RWPE1 (cell line): Measurements from ENCODE around the gene SULT6B1.
"Not testable (repeated sequence)": the region's sequence is repeated elsewhere in the genome, so short reads cannot be mapped to it uniquely, and the experiment has no call there.

Experiments
- CTCF ChIA-PET: fragments of 350-600 bp; sonication (Branson Sonifier 250); formaldehyde crosslinking; extraction: SDS; loops from one replicate; lab custom pipeline; 2021; lab: Yijun Ruan, JAX
- POLR2A ChIA-PET: fragments of 400-600 bp; formaldehyde crosslinking; extraction: SDS; loops from one replicate; lab custom pipeline; 2020; ENCODE audit warnings: antibody characterized with exemption; ENCODE audit not compliant: low non-redundant PET; lab: Yijun Ruan, JAX
- DNase-seq: peaks from one replicate; pipeline ENCODE4 v3.0.0; 2012; ENCODE audit warnings: low spot score
- H3K27ac ChIP-seq: fragments of 450-650 bp; 2 replicates; pipeline ENCODE4 v1.5.1; 2017
- TF ChIP-seq, protein P1 (sequence below): fragments of 450-650 bp; conservative IDR thresholded peaks from 2 replicates; pipeline ENCODE4 v1.5.1; 2017; ENCODE audit warnings: low read depth, mild to moderate bottlenecking

SULT6B1 gene

DNA sequence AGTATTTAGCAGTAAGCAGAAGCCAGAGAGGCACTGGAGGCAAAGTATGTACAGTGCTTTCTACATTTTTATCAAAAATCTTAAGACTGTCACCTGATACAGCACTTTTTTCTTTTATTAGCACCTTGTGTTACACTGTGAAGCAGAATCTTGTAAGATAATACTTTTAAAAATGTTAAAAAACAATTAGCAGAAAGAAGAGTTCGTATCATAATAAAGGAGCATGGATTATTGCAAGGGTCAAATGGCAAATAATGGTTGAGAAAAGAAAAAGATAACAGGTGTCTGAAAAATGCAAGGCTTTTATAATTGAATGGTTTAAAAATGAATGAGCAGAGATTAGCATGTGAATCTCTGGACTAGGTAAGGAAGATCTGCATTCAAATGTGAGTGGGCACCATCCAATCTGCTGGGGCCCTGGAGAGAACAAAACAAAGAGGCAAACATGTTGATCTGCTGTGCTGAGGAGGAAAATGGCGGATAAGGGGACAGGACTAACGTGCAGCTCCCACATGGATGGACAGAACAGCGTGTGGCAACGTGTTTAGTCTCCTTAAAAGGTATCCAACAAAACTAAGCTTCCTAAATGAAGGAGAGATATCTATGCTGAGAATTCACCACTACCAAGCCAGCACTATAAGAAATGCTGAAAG, 17.3 kb upstream of the SULT6B1 start:
- POLR2A ChIA-PET, result no interaction called here
- H3K27ac ChIP-seq, result no peak overlapping the region
- DNase-seq, result no peak
- CTCF ChIA-PET, result no interaction called here
- TF ChIP-seq, protein P1, sequence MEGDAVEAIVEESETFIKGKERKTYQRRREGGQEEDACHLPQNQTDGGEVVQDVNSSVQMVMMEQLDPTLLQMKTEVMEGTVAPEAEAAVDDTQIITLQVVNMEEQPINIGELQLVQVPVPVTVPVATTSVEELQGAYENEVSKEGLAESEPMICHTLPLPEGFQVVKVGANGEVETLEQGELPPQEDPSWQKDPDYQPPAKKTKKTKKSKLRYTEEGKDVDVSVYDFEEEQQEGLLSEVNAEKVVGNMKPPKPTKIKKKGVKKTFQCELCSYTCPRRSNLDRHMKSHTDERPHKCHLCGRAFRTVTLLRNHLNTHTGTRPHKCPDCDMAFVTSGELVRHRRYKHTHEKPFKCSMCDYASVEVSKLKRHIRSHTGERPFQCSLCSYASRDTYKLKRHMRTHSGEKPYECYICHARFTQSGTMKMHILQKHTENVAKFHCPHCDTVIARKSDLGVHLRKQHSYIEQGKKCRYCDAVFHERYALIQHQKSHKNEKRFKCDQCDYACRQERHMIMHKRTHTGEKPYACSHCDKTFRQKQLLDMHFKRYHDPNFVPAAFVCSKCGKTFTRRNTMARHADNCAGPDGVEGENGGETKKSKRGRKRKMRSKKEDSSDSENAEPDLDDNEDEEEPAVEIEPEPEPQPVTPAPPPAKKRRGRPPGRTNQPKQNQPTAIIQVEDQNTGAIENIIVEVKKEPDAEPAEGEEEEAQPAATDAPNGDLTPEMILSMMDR, result no peak

DNA sequence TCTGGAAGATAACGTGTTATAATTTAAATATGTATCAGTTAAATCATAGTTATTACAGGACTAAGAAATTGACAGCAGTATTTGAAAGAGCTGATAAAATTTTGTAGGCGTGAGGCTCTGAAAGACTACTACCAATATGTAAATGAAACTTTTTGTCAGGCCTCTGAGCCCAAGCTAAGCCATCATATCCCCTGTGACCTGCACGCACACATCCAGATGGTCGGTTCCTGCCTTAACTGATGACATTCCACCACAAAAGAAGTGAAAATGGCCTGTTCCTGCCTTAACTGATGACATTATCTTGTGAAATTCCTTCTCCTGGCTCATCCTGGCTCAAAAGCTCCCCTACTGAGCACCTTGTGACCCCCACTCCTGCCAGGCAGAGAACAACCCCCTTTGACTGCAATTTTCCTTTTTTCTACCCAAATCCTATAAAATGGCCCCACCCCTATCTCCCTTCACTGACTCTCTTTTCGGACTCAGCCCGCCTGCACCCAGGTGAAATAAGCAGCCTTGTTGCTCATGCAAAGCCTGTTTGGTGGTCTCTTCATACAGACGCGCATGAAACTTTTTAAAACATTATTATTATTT, 16.7 kb upstream of the SULT6B1 start:
- POLR2A ChIA-PET, result interaction anchor here (0.6 kb wide), 1 partner anchor 12 kb away, joined by 6 read pairs; no protein-coding TSS in a partner anchor
- H3K27ac ChIP-seq, DNase-seq, CTCF ChIA-PET: not testable (repeated sequence)

DNA sequence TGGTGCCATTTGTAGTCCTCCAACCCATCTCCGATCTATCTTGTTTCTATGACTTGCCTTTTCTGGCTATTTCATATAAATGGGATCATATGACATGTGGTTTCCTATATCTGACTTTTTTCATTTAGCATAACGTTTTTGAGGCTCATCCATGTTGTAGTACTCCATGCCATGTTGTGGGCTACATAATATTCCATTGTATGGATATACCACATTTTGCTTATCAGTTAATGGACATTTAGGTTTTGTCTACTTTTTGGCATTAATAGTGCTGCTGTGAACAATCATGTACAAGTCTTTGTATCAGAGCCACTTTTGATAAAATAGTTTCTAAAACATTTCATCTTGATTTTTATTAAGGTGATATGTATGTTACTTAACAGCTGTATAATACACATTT, 15.2 kb upstream of the SULT6B1 start:
- H3K27ac ChIP-seq, result no peak overlapping the region
- ChIA-PET POLR2A (no interaction called here), CTCF (interaction anchor here (0.7 kb wide), 1 partner anchor 428 kb away, joined by 5 read pairs; no protein-coding TSS in a partner anchor)
- DNase-seq, result no peak
- TF ChIP-seq, protein P1, result no peak

DNA sequence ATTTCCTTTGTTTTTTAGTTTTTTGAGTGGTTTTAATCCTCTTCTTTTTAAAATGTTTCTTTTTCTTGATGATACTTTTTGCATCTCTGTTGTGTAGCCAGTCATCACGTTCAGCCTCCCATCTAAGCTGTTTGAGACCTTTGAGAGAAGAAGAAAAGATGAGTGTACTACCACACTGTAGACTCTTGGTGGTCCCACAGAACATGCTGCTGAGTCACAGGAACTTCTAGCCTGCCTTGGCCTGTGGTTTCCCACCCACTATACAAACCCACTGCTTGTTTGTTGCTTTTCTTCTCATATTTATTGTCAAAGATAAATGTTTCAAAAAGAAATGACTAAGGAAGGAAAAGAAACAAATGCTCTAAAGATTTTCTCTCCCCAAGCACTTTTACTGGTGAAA, 13.3 kb upstream of the SULT6B1 start:
- ChIA-PET POLR2A (no interaction called here), CTCF (no interaction called here)

DNA sequence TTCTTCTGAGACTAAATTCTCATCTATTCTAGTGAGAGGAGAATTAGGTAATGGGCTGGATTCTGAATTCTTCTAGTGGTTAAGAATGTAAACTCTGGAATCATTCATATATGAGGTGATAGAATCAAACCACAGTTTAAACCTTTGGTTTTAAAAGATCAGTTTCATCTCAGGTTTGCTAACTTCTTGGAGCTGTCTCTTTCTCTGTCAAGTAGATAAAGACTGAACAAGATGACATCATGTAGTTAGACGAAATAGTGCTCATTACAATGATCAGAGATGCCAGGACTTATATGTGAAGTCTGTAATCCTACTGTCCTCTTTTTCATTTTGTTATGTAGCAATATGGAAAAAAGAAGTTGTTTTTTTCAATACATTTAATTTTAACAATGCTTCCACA, 12.7 kb upstream of the SULT6B1 start:
- no peak for DNase-seq
- ChIA-PET POLR2A (no interaction called here), CTCF (no interaction called here)
- TF ChIP-seq, protein P1, result no peak
- no peak overlapping the region for H3K27ac ChIP-seq

More for the DNA sequence above, 13.3 kb upstream of the SULT6B1 start:
- TF ChIP-seq, protein P1, result no peak
- H3K27ac ChIP-seq, result no peak overlapping the region
- DNase-seq, result no peak

DNA sequence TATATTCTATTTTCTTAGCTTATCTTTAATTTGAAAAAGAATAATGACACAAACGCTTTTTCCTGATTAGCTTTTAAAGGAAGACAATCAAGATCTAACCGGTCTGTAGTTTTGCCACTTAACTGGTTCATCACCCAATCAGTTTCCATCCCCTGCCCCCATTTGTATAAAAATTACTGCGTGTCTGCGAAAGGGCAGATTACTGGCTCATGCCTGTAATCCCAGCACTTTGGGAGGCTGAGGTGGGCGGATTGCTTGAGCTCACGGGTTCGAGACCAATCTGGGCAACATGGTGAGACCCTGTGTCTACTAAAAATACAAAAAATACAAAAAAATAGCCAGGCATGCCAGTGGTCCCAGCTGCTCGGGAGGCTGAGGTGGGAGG, 10.2 kb upstream of the SULT6B1 start:
- H3K27ac ChIP-seq, result no peak overlapping the region
- DNase-seq, result no peak
- ChIA-PET POLR2A (no interaction called here), CTCF (no interaction called here)
- TF ChIP-seq, protein P1, result no peak
